Measurements from ENCODE around the gene DCAF8. TPM values are rescaled to one million over a fixed set of nuclear protein-coding genes. Genes with fewer than 3 reads are reported as not detected.
A peak's percentile ranks its signal among the peaks of the same experiment; 100 is the strongest.

The DCAF8 gene
- total RNA-seq, 1 experiment from 2014 or later = 143 TPM

DNA sequence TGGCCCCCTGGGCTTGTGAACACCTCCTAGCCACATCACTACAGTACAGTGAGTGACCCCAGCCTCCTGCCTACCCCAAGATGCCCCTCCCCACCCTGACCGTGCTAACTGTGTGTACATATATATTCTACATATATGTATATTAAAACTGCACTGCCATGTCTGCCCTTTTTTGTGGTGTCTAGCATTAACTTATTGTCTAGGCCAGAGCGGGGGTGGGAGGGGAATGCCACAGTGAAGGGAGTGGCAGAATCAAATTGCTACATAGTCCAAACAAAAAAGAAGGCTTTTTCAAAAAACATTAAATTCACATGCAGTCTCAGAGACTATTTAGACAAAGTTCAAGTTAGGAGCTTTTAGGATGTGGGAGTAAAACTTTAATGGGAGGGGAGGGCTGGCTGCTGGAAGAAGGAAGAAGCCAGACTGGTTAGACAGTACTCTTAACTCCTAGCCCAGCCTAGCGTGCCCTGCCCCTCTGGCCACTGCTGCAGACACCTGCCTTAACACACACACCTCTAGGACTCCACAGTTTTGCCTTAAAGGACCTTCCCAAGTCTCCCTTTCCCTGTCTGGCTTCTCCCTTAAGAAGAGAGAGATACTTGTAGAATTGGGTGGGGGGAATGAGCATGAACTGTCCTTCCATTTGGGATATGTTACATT lies 47.7 kb downstream of the DCAF8 start:
- no peaks in the 10 kb centered on the region for H3K27me3 Mint-ChIP-seq (ENCODE audit: low read depth)
- no peak for TF ChIP-seq CREB1 (CRISPR knock-in tag; IDR thresholded peaks at IDR 0.05)
- TF ChIP-seq GRHL2 (CRISPR knock-in tag; IDR thresholded peaks at IDR 0.05; ENCODE audit: insufficient replicate concordance, severe bottlenecking) = no peak
- TF ChIP-seq, protein P1, sequence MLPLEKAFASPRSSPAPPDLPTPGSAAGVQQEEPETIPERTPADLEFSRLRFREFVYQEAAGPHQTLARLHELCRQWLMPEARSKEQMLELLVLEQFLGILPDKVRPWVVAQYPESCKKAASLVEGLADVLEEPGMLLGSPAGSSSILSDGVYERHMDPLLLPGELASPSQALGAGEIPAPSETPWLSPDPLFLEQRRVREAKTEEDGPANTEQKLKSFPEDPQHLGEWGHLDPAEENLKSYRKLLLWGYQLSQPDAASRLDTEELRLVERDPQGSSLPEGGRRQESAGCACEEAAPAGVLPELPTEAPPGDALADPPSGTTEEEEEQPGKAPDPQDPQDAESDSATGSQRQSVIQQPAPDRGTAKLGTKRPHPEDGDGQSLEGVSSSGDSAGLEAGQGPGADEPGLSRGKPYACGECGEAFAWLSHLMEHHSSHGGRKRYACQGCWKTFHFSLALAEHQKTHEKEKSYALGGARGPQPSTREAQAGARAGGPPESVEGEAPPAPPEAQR (CRISPR knock-in tag; IDR thresholded peaks at IDR 0.05) = no peak
- no peak for TF ChIP-seq ZNF232 (CRISPR knock-in tag; IDR thresholded peaks at IDR 0.05)
- no peak for TF ChIP-seq NFATC4 (CRISPR knock-in tag; IDR thresholded peaks at IDR 0.05)
- TF ChIP-seq, protein P2, sequence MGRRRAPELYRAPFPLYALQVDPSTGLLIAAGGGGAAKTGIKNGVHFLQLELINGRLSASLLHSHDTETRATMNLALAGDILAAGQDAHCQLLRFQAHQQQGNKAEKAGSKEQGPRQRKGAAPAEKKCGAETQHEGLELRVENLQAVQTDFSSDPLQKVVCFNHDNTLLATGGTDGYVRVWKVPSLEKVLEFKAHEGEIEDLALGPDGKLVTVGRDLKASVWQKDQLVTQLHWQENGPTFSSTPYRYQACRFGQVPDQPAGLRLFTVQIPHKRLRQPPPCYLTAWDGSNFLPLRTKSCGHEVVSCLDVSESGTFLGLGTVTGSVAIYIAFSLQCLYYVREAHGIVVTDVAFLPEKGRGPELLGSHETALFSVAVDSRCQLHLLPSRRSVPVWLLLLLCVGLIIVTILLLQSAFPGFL (CRISPR knock-in tag; IDR thresholded peaks at IDR 0.05; ENCODE audit: borderline replicate concordance) = no peak
- TF ChIP-seq, protein P3, sequence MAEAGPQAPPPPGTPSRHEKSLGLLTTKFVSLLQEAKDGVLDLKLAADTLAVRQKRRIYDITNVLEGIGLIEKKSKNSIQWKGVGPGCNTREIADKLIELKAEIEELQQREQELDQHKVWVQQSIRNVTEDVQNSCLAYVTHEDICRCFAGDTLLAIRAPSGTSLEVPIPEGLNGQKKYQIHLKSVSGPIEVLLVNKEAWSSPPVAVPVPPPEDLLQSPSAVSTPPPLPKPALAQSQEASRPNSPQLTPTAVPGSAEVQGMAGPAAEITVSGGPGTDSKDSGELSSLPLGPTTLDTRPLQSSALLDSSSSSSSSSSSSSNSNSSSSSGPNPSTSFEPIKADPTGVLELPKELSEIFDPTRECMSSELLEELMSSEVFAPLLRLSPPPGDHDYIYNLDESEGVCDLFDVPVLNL (CRISPR knock-in tag; IDR thresholded peaks at IDR 0.05; ENCODE audit: borderline replicate concordance, low read depth) = no peak
- no peak for TF ChIP-seq ZNF396 (CRISPR knock-in tag; IDR thresholded peaks at IDR 0.05; ENCODE audit: borderline replicate concordance)
- no peak for TF ChIP-seq ZNF317 (CRISPR knock-in tag; IDR thresholded peaks at IDR 0.05; ENCODE audit: borderline replicate concordance, low read depth)
- TF ChIP-seq TCF7 (CRISPR knock-in tag; IDR thresholded peaks at IDR 0.05; ENCODE audit: low read depth) = no peak
- TF ChIP-seq ELF4 (CRISPR knock-in tag; IDR thresholded peaks at IDR 0.05; ENCODE audit: low read depth) = no peak
- TF ChIP-seq IRF2 (CRISPR knock-in tag; IDR thresholded peaks at IDR 0.05; ENCODE audit: borderline replicate concordance, low read depth) = no peak
- no peak for TF ChIP-seq NR2C2 (CRISPR knock-in tag; IDR thresholded peaks at IDR 0.05)
- TF ChIP-seq, protein P4, sequence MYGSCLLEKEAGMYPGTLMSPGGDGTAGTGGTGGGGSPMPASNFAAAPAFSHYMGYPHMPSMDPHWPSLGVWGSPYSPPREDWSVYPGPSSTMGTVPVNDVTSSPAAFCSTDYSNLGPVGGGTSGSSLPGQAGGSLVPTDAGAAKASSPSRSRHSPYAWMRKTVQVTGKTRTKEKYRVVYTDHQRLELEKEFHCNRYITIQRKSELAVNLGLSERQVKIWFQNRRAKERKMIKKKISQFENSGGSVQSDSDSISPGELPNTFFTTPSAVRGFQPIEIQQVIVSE (CRISPR knock-in tag; IDR thresholded peaks at IDR 0.05; ENCODE audit: borderline replicate concordance) = no peak
- TF ChIP-seq MXD4 (CRISPR knock-in tag; IDR thresholded peaks at IDR 0.05; ENCODE audit: borderline replicate concordance) = no peak
- TF ChIP-seq, protein P5, sequence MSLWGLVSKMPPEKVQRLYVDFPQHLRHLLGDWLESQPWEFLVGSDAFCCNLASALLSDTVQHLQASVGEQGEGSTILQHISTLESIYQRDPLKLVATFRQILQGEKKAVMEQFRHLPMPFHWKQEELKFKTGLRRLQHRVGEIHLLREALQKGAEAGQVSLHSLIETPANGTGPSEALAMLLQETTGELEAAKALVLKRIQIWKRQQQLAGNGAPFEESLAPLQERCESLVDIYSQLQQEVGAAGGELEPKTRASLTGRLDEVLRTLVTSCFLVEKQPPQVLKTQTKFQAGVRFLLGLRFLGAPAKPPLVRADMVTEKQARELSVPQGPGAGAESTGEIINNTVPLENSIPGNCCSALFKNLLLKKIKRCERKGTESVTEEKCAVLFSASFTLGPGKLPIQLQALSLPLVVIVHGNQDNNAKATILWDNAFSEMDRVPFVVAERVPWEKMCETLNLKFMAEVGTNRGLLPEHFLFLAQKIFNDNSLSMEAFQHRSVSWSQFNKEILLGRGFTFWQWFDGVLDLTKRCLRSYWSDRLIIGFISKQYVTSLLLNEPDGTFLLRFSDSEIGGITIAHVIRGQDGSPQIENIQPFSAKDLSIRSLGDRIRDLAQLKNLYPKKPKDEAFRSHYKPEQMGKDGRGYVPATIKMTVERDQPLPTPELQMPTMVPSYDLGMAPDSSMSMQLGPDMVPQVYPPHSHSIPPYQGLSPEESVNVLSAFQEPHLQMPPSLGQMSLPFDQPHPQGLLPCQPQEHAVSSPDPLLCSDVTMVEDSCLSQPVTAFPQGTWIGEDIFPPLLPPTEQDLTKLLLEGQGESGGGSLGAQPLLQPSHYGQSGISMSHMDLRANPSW (CRISPR knock-in tag; conservative IDR thresholded peaks at IDR 0.05; ENCODE audit: low read depth) = no peak
- no peak for TF ChIP-seq KAT7 (CRISPR knock-in tag; IDR thresholded peaks at IDR 0.05; ENCODE audit: borderline replicate concordance)
- TF ChIP-seq ETV6 (CRISPR knock-in tag; IDR thresholded peaks at IDR 0.05) = no peak
- TF ChIP-seq MYBL2 (CRISPR knock-in tag; IDR thresholded peaks at IDR 0.05) = no peak
- no peaks in the 10 kb centered on the region for H3K9me3 Mint-ChIP-seq
- peaks cover 23% of the 10 kb centered on the region for H3K4me1 Mint-ChIP-seq
- H3K4me3 Mint-ChIP-seq = no peak overlapping the region
- DNase-seq (ENCODE audit: low spot score) (no peak), ATAC-seq (no peak)
- peak overlapping the region; percentile 58; the same call in 1 of the 2 replicates for H3K27ac Mint-ChIP-seq
- ChIA-PET CTCF (interaction anchor here (1.2 to 1.7 kb wide), 3 partner anchors 21 to 52 kb away, joined by 3 to 14 read pairs (median 6); no protein-coding TSS in a partner anchor), POLR2A (no interaction called here)
- peaks cover 68% of the 10 kb centered on the region for H3K36me3 Mint-ChIP-seq

Measured in WTC11 (cell line).